NCI-H748 (cell line): ENCODE measurements around the gene AIPL1.

Experiments
- DNase-seq: peaks from one replicate; lab custom pipeline; 2025; ENCODE audit not compliant: unreplicated experiment; lab: John Stamatoyannopoulos, UW

Gene AIPL1

DNA sequence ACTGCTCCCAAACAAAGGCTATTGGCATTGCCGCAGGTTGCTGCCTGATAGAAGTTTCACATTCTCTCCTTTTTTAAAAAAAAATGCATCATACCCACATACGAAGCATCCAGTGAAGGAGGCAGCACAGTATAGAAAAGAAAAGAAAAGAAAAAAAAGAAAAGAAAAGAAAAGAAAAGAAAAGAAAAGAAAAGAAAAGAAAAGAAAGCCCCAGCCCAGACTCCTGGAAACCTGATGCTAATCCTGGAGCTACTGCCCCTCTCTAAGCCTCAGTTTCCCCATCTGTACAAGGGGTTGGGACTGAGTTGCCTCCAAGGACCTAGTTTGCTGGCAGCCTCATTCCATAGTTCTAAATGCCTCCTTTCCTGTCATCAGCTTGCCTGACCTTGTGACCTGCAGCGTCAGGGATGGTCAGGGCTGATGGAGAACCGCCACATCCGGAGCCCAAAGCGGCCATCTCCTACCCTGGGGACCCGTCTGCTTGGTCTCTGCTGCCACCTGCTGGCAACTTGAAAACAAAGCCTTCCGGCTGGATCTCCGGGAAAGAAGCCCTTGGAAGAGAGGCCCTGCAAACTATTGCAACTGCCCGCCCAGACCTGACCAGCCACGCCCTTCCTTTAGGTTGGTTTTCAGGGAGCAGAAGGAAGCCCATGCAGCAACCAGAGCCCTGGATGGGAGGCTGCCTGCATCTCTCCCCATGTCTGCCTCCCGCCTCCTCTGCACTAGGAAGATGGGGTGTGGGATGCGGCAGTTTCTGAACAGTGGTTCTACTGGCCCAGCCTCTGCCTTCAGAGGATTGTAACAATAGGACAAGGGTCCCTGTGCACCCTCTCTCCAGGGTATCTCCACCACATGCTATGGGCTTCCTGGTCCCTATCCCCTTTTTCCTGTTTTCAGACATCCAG lies 13.0 kb downstream of the AIPL1 start:
- peak; percentile 88 for DNase-seq

DNA sequence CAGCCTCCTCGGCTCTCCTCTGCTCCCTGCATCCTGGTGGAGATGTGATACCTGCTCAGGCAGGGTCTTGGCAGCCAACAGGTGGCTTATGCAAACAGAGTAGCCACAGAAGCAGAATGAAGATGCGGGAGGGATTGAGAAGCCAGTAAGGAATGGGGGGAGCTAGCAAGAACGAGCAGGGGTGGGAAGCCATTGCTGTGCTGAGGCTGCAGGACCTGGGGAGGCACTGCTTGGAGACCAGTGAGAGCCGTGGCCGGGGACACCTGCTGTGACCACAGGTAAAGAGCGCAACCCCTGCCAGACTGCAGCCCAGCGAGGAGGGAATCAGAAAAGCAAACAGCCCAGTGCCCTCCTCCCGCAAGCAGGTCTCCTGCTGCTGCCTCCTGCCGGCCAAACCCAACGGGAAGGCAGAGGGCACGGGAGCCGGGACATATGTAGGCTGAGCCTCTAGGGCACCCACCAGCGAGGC lies 14.7 kb downstream of the AIPL1 start:
- peak; percentile 56 for DNase-seq

DNA sequence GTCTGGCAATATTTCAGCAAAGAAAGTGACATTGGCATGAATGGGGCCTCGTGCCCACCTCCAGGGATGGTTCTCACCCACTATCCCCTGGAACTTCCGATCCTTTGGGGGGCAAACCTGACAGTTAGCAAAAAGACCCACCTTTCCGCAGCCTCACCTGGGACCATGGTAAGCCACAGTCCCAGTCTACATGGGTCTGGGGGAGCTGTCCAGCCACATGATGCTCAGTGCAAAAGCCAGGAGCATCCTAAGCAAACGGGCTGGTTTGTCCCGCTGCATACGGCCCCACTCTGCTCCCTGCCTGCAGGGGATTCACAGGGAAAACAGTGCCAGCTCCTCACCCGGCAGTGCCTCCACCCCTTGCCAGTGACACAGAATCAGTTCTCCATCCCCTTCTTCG lies 19.3 kb downstream of the AIPL1 start:
- DNase-seq = no peak

DNA sequence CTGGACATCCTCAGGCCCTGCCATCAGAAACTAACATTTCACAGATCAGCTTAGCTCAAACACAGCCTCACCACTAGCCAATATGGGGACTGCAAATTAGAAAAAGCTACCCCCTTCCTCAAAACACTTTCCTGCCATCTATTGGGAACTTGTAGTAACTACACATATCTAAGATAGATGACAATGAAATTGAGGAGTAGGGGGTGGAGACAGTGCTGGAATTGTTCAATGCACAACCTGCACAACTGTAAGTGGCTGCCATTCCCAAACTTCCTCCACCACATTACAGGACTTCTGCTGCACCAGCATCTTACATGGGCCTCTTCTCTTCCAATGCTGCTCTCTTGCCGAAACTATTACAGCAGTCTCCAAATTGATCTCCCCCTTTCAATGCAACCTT lies 21.9 kb downstream of the AIPL1 start:
- peak; percentile 85 for DNase-seq

DNA sequence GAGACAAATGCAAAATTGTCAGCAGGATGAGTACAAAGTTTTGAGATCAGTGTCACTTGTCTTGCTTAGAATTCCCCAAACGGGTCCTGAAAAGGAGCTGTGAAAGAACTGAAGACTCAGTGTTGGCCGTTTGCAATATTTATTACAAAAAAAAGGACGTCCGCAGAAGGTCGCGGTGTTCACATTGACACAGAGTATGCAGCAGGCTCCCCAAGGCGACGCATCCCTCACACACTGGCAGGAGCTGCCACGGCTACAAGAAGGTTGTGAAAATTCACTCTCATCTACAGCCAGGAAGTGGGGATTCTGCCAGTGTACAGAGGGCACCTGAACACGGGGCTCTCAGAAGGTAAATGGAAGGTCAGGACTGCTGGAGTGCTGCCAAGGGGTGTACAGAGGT lies 26.2 kb downstream of the AIPL1 start:
- DNase-seq = no peak

GRCh38 chr17:6408276-6408675 lies 26.6 kb downstream of the AIPL1 start:
- no peak for DNase-seq

DNA sequence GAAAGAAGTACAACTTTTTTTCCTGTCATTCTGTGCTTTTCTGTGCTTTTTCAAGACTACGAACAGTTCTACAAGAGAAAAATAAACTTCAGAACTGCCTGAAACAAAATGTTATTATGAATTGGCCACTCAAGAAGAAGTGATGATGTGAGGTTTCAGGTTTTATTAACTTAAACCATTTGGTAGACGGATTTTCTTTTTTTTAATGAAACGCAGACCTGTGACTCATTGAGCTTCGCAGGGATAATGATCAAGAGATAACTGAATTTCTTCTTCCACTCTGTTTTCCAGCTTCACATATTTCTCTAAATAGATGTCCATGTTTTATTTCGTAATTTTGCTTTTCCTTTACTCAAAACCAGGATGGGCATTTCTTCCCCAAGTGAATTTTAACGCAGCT lies 32.7 kb downstream of the AIPL1 start:
- no peak for DNase-seq

GRCh38 chr17:6398955-6399354 lies 36.0 kb downstream of the AIPL1 start:
- no peak for DNase-seq

DNA sequence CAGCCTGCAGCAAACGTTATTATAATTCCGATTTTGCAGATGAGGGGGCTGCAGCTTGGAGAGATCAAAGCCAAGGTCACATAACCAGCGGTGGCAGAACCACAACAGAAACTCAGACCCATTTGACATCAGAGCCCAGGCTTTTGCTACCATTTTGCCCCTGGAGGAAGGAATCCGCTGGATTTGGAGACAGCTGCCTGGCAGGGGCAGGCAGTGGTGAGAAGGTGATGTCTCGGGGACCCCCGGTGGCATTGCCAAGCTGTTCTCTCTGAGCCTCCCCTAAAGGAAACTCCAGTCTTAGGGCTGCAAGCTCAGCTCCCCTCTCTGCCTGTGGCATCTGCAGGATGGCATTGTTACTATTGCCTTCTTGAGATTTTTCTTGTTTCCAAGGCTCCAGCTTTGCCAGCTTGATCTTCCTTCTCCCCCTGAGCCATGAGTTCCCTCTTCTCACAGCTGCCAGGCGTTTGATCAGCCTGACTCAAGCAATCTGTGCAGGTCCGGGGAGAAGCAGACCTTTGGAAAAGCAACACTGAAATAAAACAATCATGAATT lies 40.8 kb downstream of the AIPL1 start:
- no peak for DNase-seq

DNA sequence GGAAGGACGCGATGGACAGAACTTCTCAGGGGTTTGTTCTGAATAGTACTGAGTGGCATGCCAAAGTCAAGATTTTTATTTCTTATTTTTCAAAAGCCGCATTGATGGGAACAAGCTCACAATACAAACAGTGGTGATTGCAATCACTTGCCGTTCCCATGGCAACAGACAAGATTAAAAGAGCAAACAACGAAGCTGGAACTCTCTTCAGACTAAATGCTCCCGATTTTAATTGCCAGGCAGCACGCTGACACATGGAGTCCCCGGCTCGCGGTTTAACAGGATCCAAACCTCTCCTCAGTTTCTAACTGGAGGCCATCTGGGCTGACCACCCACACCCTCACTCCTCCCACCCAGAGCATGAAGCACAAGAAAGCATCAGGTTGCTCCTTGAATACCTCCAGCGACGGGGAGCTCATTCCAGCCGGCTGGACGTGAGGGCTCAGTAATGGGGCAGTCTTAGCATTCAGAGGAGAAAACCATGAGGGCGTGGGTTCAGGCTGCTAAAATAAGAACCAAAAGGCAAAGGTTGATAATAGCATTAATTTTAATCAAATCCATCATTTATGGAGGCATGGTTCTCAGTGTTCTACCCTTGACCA lies 41.5 kb downstream of the AIPL1 start:
- peak; percentile 94 for DNase-seq

- DNase-seq = peak; percentile 95
These were observed 42.1 kb downstream of the AIPL1 start for GRCh38 chr17:6392609-6393350.

GRCh38 chr17:6388416-6388815 lies 46.5 kb downstream of the AIPL1 start:
- DNase-seq = no peak

DNA sequence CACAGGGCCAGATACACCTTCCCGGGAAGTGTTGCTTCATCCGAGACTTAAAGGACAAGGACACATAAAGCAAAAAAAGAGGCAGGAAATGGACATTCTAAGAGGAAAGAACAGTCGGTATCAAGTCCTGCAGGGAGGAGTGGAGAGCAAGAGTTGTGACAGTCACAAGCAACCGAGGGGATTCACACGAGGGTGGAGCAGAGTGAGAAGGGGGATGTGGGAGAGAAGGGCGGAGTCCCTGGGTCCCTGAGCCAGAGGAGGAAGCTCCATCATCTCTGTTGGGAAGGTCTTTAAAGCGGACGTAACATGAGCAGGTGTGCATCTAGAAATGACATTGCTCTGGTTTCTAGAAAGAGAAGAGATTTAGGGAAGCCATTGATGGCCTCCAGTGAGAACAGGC lies 47.1 kb downstream of the AIPL1 start:
- DNase-seq = no peak

GRCh38 chr17:6387442-6387841 lies 47.5 kb downstream of the AIPL1 start:
- DNase-seq = no peak

DNA sequence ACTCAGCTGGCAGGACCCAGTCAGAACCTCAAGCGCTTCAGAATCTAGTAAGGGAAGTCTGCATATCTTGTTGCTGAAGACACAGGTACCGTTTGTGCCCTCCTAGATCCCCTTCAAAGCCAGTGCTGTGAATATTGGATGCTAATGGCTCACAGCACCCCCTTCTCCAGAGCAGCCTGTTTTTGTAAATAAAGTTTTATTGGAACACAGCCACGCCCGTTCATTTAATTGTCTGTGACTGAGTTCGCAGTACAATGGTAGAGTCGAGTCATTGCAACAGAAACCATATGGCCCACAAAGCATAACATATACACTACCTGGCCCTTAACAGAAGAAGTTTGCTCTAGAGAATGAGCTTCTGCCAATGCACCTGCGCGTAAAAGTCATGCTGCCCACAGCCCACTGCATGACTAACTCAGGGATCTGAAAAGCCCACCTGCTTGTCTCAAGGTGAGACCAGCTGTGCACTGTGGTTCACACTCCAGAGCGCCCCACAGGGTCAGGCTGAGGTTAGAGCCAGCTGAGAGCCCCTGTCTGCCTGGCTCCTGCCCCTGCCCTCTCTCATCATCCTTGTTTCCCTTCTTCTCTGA lies 48.8 kb downstream of the AIPL1 start:
- DNase-seq = peak; percentile 55

DNA sequence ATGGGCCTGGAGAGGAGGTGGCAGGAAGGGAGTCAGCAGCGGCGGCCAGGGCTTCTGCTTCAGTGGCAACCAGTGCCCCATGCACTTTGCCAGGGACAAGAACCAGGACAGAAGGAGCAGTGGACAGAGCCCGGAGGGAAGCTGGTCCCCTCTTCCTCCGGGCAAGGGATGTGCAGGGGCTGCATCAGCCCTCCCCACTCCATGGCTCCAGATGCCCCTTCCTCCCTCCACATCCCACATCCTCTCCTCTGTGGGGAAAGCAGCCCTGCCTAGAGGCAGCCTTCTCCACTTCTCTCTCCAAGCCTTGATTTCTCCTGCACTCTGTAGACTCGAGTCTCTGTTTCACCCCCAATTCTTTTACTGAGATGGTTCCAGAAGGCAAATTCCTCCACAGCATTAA lies 50.4 kb downstream of the AIPL1 start:
- DNase-seq = no peak

GRCh38 chr17:6381526-6382465 lies 53.1 kb downstream of the AIPL1 start:
- DNase-seq = no peak

- DNase-seq = no peak
These were observed 53.9 kb downstream of the AIPL1 start for GRCh38 chr17:6380915-6381438.

DNA sequence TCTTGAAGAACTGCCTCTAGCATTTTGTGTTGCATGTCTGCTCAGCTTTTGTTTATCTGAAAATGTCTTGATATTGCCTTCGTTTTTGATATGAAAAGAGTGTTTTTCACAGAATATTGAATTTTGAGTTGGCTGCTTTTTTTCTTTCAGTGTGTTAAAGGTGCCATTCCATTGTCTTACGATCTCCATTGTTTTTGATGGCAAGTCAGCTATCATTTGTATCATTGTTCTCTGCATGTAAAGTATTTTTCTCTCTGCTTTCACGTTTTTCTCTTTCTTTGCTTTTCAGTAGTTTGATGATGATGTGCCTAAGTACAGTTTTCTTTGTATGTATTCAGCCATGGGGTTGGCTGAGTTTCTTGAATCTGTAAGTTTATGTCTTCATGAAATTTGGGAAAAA lies 57.0 kb downstream of the AIPL1 start:
- no peak for DNase-seq

DNA sequence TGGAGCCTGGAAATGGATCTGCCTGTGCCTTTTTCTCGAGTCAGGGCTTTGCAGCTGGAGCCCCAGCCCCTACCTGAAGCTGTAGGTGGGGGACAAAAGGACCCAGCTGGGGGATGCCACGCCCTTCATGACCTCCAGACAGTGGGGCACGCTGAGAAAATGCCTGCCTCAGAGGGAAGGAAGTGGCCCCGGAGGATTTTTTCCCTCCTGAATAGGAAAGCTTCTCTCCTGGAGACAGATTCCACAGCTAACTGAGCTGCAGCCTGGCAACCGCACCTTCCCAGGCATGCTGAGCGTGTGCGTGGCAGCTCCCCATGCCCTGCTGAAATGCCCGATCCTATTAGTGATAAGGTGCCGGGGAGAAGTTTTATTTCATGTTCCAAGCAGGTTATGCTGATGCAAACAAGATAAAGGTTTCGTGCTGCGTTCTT lies 58.0 kb downstream of the AIPL1 start:
- DNase-seq = no peak
